Stomach (tissue), 4 donors: Measurements from ENCODE around the gene COMMD7.

ENCODE experiments used
- POLR2A ChIP-seq, 4 donors: fragments of 450-650 bp; IDR thresholded peaks; one replicate each; pipeline ENCODE4 v1.6.1; 2016; ENCODE audit warnings: antibody characterized with exemption in 4 of 4, control low read depth in 2 of 4, mild to moderate bottlenecking in 1 of 4, moderate library complexity in 1 of 4
- POLR2AphosphoS5 ChIP-seq, 3 donors: sonication (generic); formaldehyde crosslinking; IDR thresholded peaks; one replicate each; pipeline ENCODE4 v1.6.1; 2016; ENCODE audit warnings: antibody characterized with exemption in 3 of 3
- TF ChIP-seq, protein P1 (sequence below), 7 experiments: fragments of 450-650 bp in 4 of 7; fragments of 200-600 bp in 3 of 7; sonication (generic) in 3 of 7; IDR thresholded peaks; one replicate each; pipeline ENCODE4 v1.5.1; 2016 to 2019; ENCODE audit warnings: antibody characterized with exemption in 7 of 7, control low read depth in 2 of 7, mild to moderate bottlenecking in 1 of 7

DNA sequence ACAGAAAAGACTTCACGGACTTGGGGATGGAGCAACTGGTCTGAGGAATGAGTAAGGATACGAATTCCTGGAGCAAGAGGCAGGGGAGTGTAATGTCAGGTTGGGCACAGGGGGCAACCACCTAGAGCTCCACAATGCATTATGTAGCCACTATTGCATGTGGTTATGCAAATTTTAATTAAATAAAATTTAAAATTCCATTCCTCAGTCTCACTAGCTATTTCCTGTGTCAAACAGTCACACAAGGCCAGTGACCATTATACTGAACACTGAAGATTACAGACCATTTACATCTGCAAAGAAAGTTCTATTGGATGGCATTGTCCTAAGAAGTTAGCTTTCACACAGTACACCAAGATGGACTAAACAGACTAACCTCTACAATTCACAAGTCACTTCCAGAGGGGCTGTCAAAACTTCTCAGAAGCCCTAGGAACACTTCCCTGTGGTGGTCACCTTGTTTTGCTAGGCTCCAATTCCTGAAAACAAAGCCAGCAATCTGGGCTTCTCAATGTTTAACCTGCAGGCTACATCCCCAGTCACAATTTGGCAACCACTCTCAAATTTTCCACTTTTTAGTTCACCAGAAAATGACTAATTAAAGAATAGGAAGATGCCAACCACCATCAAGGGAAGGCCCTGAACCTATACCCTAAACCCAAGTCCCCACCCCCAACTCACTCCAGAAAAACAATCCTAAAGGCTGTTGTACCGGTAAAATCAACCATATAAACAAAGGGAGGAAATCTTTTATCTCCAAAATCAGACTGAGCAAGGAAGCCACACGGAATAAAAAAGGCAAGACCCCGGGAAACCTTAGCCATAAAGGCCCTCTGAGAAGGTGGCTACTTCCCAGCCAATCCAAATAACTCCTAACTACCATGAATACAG, 35.3 kb downstream of the COMMD7 start:
- no peak for TF ChIP-seq POLR2AphosphoS5 (IDR thresholded peaks at IDR 0.05)
- TF ChIP-seq, protein P1, sequence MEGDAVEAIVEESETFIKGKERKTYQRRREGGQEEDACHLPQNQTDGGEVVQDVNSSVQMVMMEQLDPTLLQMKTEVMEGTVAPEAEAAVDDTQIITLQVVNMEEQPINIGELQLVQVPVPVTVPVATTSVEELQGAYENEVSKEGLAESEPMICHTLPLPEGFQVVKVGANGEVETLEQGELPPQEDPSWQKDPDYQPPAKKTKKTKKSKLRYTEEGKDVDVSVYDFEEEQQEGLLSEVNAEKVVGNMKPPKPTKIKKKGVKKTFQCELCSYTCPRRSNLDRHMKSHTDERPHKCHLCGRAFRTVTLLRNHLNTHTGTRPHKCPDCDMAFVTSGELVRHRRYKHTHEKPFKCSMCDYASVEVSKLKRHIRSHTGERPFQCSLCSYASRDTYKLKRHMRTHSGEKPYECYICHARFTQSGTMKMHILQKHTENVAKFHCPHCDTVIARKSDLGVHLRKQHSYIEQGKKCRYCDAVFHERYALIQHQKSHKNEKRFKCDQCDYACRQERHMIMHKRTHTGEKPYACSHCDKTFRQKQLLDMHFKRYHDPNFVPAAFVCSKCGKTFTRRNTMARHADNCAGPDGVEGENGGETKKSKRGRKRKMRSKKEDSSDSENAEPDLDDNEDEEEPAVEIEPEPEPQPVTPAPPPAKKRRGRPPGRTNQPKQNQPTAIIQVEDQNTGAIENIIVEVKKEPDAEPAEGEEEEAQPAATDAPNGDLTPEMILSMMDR (IDR thresholded peaks at IDR 0.05): no peak
- no peak for TF ChIP-seq POLR2A (IDR thresholded peaks at IDR 0.05)
